Measurements from ENCODE around the gene TMEM190. TPM values are rescaled to one million over a fixed set of nuclear protein-coding genes. Genes with fewer than 3 reads are reported as not detected.

The TMEM190 gene
- total RNA-seq, 4 donors from 2014 or later = not detected

DNA sequence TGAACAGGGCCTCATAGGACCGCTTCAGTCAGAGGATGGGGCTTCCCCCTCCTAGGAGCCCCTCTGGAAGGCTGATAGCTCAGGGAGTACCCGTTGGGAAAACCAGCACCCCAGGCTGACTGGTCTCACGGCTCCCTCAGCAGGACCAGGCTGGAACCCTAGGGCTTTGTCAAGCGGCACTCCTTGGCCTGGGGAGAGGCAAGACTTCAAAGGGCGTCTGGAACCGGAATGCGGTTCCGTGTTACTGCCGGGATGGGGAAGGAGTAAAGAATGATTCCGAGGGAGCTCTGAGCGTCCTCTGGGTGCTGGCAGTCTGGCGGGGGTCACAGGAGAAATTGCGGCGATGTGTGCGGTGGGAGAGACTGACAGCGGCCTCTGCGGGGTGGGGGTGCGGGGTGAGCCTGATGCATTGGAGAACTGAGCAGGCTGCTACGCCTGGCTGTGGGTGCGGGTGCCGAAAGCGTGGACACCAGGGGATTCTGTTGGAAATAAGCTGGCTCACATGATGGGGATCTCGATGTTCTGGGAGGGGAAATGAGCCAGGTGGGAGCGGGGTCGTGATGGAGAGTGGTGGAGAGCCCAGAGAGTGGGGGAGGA lies 24.0 kb upstream of the TMEM190 start:
- DNase-seq (ENCODE audit: low spot score in 2 of 2) = no peak
- no peak for TF ChIP-seq POLR2AphosphoS5 (IDR thresholded peaks at IDR 0.05)
- no peak for TF ChIP-seq EP300 (IDR thresholded peaks at IDR 0.05)
- no peak for TF ChIP-seq POLR2A (IDR thresholded peaks at IDR 0.05)
- TF ChIP-seq, protein P1, sequence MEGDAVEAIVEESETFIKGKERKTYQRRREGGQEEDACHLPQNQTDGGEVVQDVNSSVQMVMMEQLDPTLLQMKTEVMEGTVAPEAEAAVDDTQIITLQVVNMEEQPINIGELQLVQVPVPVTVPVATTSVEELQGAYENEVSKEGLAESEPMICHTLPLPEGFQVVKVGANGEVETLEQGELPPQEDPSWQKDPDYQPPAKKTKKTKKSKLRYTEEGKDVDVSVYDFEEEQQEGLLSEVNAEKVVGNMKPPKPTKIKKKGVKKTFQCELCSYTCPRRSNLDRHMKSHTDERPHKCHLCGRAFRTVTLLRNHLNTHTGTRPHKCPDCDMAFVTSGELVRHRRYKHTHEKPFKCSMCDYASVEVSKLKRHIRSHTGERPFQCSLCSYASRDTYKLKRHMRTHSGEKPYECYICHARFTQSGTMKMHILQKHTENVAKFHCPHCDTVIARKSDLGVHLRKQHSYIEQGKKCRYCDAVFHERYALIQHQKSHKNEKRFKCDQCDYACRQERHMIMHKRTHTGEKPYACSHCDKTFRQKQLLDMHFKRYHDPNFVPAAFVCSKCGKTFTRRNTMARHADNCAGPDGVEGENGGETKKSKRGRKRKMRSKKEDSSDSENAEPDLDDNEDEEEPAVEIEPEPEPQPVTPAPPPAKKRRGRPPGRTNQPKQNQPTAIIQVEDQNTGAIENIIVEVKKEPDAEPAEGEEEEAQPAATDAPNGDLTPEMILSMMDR (IDR thresholded peaks at IDR 0.05) = no peak
- 71% methylated on average over 22 of the region's 25 CpGs for WGBS
- Histone ChIP-seq H3K36me3 (no peaks in the 10 kb centered on the region), H3K4me3 (no peak overlapping the region), H3K27me3 (peaks cover 49% of the 10 kb centered on the region), H3K4me1 (peaks cover 25% of the 10 kb centered on the region), H3K9me3 (no peaks in the 10 kb centered on the region), H3K27ac (no peak overlapping the region)

DNA sequence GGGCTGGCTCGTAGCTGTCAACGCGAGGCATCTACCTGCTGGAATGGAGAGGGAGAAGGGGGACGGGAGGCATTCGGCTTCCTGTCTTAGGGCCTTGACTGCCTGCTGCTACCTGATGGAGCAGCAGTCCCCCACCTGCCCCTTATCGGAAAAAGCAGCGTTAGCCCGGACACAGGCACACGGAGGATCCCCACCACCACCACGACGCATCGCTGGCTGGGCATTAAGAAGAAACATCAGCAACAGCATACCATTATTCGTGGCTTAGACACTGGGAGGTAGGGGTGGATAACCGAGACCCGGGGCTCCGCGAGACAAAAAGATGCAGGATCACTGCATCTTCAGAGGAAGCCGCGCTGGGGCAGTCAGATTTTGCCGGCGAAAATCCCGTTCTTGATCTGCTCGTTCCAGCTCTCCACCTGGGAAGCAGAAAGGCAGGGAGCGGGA lies 23.2 kb upstream of the TMEM190 start:
- peaks cover 49% of the 10 kb centered on the region for H3K27me3 ChIP-seq
- TF ChIP-seq, protein P1 (IDR thresholded peaks at IDR 0.05) = no peak
- no peak for TF ChIP-seq POLR2A (IDR thresholded peaks at IDR 0.05)
- no peak for TF ChIP-seq EP300 (IDR thresholded peaks at IDR 0.05)
- no peak for TF ChIP-seq POLR2AphosphoS5 (IDR thresholded peaks at IDR 0.05)
- no peak for DNase-seq (ENCODE audit: low spot score in 2 of 2)
- no peaks in the 10 kb centered on the region for H3K36me3 ChIP-seq
- no peak overlapping the region for H3K27ac ChIP-seq
- no peaks in the 10 kb centered on the region for H3K9me3 ChIP-seq
- peak overlapping the region; percentile 46 for H3K4me3 ChIP-seq
- H3K4me1 ChIP-seq = peaks cover 25% of the 10 kb centered on the region
- 27% methylated on average over 15 of the region's 24 CpGs for WGBS

DNA sequence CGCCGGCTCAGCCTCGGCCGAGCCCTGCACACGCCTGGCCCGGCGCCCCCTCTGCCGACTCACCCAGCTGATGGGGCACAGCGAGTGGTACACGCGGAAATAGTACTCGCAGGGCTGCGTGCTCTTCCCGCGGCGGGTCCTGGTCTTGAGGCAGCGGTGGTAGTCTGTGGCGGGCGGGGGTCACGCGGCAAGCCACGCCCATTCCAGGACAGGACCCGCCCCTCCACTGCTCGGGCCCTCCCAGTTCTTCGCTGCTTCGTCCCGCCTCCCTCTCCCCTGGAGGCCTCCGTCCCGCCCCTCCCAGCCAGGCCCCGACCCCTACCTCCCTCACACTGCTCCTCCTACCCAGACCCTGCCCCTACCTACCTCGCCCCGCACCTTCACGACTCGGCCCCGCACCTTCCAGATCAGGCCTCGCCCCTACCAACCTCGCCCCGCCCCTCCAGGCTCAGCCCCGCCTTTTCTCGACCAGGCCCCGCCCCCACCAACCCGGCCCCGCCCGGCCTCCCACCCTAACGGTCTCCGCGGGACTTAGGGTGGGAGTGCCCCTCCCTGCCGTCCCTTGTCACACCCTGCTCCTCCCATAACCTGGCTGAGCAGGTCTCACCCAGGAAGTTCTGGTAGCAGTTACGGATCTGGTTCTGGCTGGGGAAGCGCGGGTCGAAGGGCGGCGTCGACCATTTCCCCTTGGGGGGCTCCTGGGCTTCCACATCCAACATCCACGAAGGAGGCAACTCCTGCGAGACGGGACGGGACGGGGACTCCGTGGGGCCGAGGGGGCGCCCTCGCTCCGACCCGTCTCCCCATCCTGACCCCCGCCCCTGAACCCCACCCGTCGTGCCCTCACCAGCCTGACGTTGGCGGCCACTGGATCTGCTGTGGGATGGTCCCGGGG lies 22.6 kb upstream of the TMEM190 start:
- Histone ChIP-seq H3K27me3 (peaks cover 49% of the 10 kb centered on the region), H3K36me3 (no peaks in the 10 kb centered on the region), H3K9me3 (no peaks in the 10 kb centered on the region), H3K4me3 (peak overlapping the region; percentile 46), H3K27ac (no peak overlapping the region), H3K4me1 (peaks cover 25% of the 10 kb centered on the region)
- 1% methylated on average over 14 of the region's 72 CpGs for whole genome bisulfite sequencing
- TF ChIP-seq, protein P1 (IDR thresholded peaks at IDR 0.05) = no peak
- TF ChIP-seq POLR2A (IDR thresholded peaks at IDR 0.05) (no peak), POLR2AphosphoS5 (IDR thresholded peaks at IDR 0.05) (no peak), EP300 (IDR thresholded peaks at IDR 0.05) (no peak)
- DNase-seq (ENCODE audit: low spot score in 2 of 2) = peak in 1 of 2 donors; percentile 70

DNA sequence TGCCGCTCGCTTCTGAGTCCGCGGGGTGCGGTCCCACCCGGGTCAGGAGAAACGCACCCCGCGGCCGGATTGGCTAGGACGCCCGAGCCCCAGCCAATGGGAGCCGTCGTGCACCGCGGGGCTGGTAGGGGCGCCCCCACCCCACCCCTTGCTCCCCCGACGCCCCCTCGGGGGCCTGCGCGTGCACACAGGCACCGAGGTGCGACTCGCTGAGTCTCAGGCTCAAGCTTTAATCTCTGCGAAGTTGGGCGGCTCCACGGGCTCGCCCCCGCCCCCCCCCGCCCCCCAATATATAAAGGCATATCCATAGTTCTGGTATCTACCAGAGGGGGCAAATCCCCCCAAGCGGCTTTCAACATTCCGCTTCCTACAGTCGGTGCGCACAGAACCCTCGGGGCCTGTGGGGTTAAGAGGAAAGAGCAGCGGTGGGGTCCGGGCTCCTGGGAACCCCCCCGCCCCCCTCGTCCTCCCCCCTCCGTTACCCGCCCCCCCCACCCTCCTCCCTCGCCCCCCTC lies 21.9 kb upstream of the TMEM190 start, which contains the start of gene COX6B2:
TSS of gene COX6B2 (minus strand) at position 22 of the 515 bp plus-strand sequence. CDS start 198 bp downstream, outside the sequence.
- H3K36me3 ChIP-seq = no peaks in the 10 kb centered on the region
- peaks cover 25% of the 10 kb centered on the region for H3K4me1 ChIP-seq
- H3K4me3 ChIP-seq = peak within 1 kb of the TSS; percentile 46
- H3K27ac ChIP-seq = no peak within 1 kb of the TSS
- TF ChIP-seq, protein P1 (IDR thresholded peaks at IDR 0.05) = no peak
- TF ChIP-seq EP300 (IDR thresholded peaks at IDR 0.05) (no peak), POLR2A (IDR thresholded peaks at IDR 0.05) (no peak)
- peaks cover 49% of the 10 kb centered on the region for H3K27me3 ChIP-seq
- peak in 1 of 2 donors; percentile 69 for DNase-seq (ENCODE audit: low spot score in 2 of 2)
- 4% methylated on average over 14 of the region's 43 CpGs for whole genome bisulfite sequencing
- H3K9me3 ChIP-seq = no peaks in the 10 kb centered on the region

Measured in suprapubic skin (tissue), 4 donors.